MM.1S (cell line): ENCODE measurements around the gene PPIF.

Source experiments
- DNase-seq: peaks from one replicate; pipeline ENCODE4 v3.0.0-alpha.2; 2015
- H2AFZ ChIP-seq: fragments of 300-600 bp; sonication (generic); 2 replicates; pipeline ENCODE4 v1.6.0; 2016; ENCODE audit warnings: antibody characterized with exemption, low read length
- H3F3A ChIP-seq: fragments of 300-600 bp; sonication (generic); 2 replicates; pipeline ENCODE4 v1.6.1; 2016; ENCODE audit warnings: mild to moderate bottlenecking, antibody characterized with exemption, low read length, moderate library complexity, mixed read lengths; ENCODE audit not compliant: insufficient read depth
- H3K27ac ChIP-seq: fragments of 300-600 bp; sonication (generic); 2 replicates; pipeline ENCODE4 v1.5.1; 2016; ENCODE audit warnings: mild to moderate bottlenecking, low read length
- H3K27me3 ChIP-seq: fragments of 300-600 bp; sonication (generic); replicated peaks from 2 replicates; pipeline ENCODE4 v1.6.0; 2016; ENCODE audit warnings: low read length; ENCODE audit not compliant: insufficient read depth
- H3K36me3 ChIP-seq: fragments of 300-600 bp; sonication (generic); replicated peaks from 2 replicates; pipeline ENCODE4 v1.6.1; 2016; ENCODE audit warnings: mild to moderate bottlenecking, low read length, mixed read lengths; ENCODE audit not compliant: insufficient read depth
- H3K4me1 ChIP-seq: fragments of 300-600 bp; sonication (generic); 2 replicates; pipeline ENCODE4 v1.6.1; 2016; ENCODE audit warnings: low read length, mixed read lengths
- H3K4me2 ChIP-seq: fragments of 300-600 bp; sonication (generic); 2 replicates; pipeline ENCODE4 v1.6.0; 2016; ENCODE audit warnings: low read depth, low read length
- H3K4me3 ChIP-seq: fragments of 300-600 bp; sonication (generic); 2 replicates; pipeline ENCODE4 v1.5.1; 2016; ENCODE audit warnings: low read length, mixed read lengths
- H3K79me2 ChIP-seq: fragments of 300-600 bp; sonication (generic); 2 replicates; pipeline ENCODE4 v1.6.1; 2016; ENCODE audit warnings: mixed run types, low read length, mixed read lengths
- H3K9ac ChIP-seq: fragments of 300-600 bp; sonication (generic); 2 replicates; pipeline ENCODE4 v1.6.1; 2016; ENCODE audit warnings: low read length, mixed read lengths
- H3K9me2 ChIP-seq: fragments of 300-600 bp; sonication (generic); replicated peaks from 2 replicates; pipeline ENCODE4 v1.6.1; 2016; ENCODE audit warnings: mild to moderate bottlenecking, low read length, mixed read lengths; ENCODE audit not compliant: insufficient read depth
- H3K9me3 ChIP-seq: fragments of 300-600 bp; sonication (generic); replicated peaks from 2 replicates; pipeline ENCODE4 v1.6.1; 2016; ENCODE audit warnings: mild to moderate bottlenecking, low read length, mixed read lengths; ENCODE audit not compliant: insufficient read depth
- H4K20me1 ChIP-seq: fragments of 300-600 bp; sonication (generic); 2 replicates; pipeline ENCODE4 v1.6.1; 2016; ENCODE audit warnings: mild to moderate bottlenecking, low read length, moderate library complexity, mixed read lengths; ENCODE audit not compliant: insufficient read depth
- EZH2 ChIP-seq: fragments of 300-600 bp; sonication (generic); optimal IDR thresholded peaks from 2 replicates; pipeline ENCODE3; 2017; ENCODE audit warnings: low read depth, mild to moderate bottlenecking, antibody characterized with exemption, low read length, mixed read lengths
- EZH2phosphoT487 ChIP-seq: fragments of 300-600 bp; sonication (generic); IDR thresholded peaks from 2 replicates; pipeline ENCODE4 v1.6.1; 2018; ENCODE audit warnings: antibody characterized with exemption, low read length
- TF ChIP-seq, protein P1 (sequence below): fragments of 300-600 bp; sonication (generic); IDR thresholded peaks from 2 replicates; pipeline ENCODE4 v1.5.1; 2016; ENCODE audit warnings: antibody characterized with exemption, low read length, mixed read lengths

The PPIF gene

DNA sequence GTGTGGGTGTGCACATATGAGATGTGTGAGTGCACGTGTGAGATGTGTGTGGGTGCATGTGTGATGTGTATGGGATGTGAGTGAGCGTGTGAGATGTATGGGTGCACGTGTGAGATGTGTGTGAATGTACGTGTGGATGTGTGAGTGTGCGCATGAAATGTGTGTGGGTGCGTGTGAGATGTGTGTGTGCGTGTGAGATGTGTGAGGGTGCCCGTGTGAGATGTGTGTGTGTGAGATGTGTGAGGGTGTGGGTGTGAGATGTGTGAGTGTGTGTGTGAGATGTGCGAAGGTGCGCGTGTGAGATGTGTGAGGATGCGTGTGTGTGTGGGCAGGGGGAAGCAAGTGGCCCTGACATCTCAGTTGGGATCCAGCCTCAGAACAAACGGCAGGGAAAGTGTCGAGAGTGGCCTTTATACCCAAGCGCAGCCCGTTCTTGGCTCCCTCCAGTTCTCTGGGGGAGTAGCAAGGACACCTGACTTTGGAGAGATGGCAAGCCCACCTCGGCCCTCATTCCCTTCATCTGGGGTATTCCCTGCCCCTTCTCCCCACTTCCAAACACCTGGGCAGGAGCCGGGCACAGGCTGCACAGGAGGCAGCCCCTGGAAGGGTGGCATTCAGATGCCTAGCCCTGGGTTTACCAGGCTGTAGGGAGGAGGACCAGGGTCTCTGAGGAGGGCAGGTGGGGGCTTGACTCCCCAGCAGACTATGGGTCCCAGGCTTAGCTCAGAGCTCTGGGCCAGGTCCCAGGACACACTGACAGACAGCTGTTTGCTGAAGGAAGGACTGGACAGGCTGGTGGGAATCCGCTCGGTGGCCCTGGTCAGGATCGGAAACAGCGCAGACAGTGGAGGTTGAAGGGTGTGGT lies 31.6 kb downstream of the PPIF start:
- no peaks in the 10 kb centered on the region for H3K27me3 ChIP-seq
- no peak overlapping the region for H3K4me3 ChIP-seq
- H3F3A ChIP-seq: no peaks in the 10 kb centered on the region
- no peak for DNase-seq
- H3K9ac ChIP-seq: no peak overlapping the region
- H3K27ac ChIP-seq: no peak overlapping the region
- TF ChIP-seq EZH2: no peak
- TF ChIP-seq, protein P1, sequence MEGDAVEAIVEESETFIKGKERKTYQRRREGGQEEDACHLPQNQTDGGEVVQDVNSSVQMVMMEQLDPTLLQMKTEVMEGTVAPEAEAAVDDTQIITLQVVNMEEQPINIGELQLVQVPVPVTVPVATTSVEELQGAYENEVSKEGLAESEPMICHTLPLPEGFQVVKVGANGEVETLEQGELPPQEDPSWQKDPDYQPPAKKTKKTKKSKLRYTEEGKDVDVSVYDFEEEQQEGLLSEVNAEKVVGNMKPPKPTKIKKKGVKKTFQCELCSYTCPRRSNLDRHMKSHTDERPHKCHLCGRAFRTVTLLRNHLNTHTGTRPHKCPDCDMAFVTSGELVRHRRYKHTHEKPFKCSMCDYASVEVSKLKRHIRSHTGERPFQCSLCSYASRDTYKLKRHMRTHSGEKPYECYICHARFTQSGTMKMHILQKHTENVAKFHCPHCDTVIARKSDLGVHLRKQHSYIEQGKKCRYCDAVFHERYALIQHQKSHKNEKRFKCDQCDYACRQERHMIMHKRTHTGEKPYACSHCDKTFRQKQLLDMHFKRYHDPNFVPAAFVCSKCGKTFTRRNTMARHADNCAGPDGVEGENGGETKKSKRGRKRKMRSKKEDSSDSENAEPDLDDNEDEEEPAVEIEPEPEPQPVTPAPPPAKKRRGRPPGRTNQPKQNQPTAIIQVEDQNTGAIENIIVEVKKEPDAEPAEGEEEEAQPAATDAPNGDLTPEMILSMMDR: no peak
- no peaks in the 10 kb centered on the region for H3K9me2 ChIP-seq
- H2AFZ ChIP-seq: no peak overlapping the region
- no peak overlapping the region for H3K4me2 ChIP-seq
- no peaks in the 10 kb centered on the region for H3K36me3 ChIP-seq
- H3K79me2 ChIP-seq: no peaks in the 10 kb centered on the region
- H3K4me1 ChIP-seq: no peaks in the 10 kb centered on the region
- H4K20me1 ChIP-seq: no peaks in the 10 kb centered on the region
- no peaks in the 10 kb centered on the region for H3K9me3 ChIP-seq

DNA sequence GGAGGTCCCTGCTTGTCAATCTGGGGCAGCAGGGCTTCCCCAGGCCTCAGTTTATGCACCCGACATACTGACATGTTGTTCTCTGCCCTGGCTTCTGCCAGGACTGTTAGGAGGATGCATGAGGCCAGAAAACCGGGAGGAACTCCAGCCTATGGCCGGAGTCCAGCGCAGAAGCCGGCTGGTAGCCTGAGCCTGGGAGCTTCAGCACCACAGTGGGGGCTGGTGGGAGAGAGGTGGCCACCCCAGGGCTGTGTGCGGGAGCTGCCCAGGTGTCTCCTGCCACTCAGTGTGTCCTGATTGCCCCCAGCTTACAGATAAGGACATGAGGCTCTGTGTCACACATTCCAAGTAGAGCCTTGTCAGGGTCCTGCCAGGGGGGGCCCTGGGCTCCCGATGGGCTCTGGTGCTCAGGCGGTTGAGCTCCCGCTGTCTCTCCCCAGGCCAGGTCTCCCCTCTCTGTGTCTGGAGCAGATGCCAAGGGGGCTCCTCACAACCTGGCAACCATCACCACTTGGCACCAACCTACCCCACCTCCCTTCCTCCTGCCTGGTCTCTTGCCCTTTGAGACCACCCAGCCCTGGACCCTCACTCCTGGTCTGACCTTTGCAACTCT lies 32.3 kb downstream of the PPIF start:
- Histone ChIP-seq H3K4me3 (no peak overlapping the region), H2AFZ (no peak overlapping the region), H4K20me1 (no peaks in the 10 kb centered on the region), H3K9me3 (no peaks in the 10 kb centered on the region), H3K27ac (no peak overlapping the region), H3K9ac (no peak overlapping the region), H3K4me2 (no peak overlapping the region), H3F3A (no peaks in the 10 kb centered on the region), H3K27me3 (no peaks in the 10 kb centered on the region), H3K4me1 (no peaks in the 10 kb centered on the region), H3K79me2 (no peaks in the 10 kb centered on the region), H3K9me2 (no peaks in the 10 kb centered on the region), H3K36me3 (no peaks in the 10 kb centered on the region)
- no peak for DNase-seq
- no peak for TF ChIP-seq EZH2
- TF ChIP-seq, protein P1: no peak
- no peak for TF ChIP-seq EZH2phosphoT487

DNA sequence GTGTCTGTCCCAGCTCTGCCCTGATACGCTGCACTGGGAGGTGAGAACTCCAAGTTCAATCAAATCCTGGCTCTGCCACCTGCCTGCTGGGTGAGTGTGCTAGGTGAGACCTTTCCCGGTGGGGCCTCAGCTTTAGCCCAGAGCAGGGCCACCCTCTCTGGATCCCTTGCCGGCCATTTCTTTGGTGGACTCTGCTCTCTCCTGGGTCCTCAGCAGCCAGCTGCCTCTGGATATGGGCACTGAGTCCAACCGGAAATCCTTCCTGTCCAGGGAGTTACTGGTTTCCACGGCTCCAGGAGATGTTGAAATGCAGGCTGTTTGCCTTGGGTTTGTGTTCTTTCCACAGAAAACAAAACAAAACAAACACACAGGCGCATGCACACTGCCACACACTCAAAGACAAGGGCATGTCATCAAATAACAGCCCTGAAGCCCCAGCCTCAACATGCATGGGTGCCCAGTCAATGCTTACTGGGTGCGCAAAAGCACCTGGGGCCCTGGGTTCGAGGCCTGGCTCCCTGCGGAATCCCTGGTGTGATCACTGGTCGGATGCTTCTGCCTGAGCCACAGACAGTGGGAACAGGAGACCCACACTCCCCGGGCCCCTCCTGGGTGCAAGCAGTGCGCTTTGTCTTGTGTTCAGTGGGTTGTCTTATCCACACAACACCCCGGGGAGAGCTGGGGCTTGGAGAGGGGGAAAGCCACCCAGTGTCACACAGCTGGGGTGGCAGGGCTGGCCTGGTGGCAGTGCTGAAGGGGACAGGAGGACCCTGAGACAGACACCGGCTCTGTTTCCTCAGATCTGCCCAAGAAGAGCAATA lies 33.1 kb downstream of the PPIF start:
- Histone ChIP-seq H3K9me3 (no peaks in the 10 kb centered on the region), H4K20me1 (no peaks in the 10 kb centered on the region), H3K4me1 (no peaks in the 10 kb centered on the region), H3F3A (no peaks in the 10 kb centered on the region), H3K36me3 (no peaks in the 10 kb centered on the region), H3K27ac (no peak overlapping the region), H3K9ac (no peak overlapping the region), H3K27me3 (no peaks in the 10 kb centered on the region), H2AFZ (no peak overlapping the region), H3K79me2 (no peaks in the 10 kb centered on the region), H3K9me2 (no peaks in the 10 kb centered on the region), H3K4me2 (no peak overlapping the region), H3K4me3 (no peak overlapping the region)
- TF ChIP-seq, protein P1: no peak
- TF ChIP-seq EZH2phosphoT487: no peak
- TF ChIP-seq EZH2: no peak
- DNase-seq: no peak
